ENCODE results near the gene AKAP9. TPM values are rescaled to one million over a fixed set of nuclear protein-coding genes. Genes with fewer than 3 reads are reported as not detected.

AKAP9 gene
- total RNA-seq, 1 experiment from 2014 or later = 62.6 TPM

DNA sequence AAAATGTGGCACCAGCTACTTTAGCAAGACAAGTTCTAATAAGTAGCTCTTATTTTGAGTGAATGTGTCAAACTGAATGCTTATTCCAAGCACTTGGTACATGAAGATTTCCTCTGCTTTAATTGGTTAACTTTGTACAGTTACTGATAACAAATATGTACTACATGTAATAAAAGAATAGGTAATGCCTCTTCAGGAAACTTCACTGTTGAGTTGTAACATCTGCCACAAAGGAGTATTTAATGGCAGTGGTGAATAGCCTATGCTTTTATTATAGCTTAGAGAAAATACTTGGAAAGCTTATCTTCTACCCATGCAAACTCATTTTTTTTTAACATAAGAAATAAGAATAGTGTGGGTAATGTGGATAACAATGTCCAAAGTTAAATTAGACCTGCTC is 111.0 kb downstream of the AKAP9 start:
- peaks cover 12% of the 10 kb centered on the region for H3K36me3 ChIP-seq (ENCODE audit: insufficient read depth, low read length, poor library complexity, severe bottlenecking)
- H3K27ac ChIP-seq (ENCODE audit: low read depth, low read length, poor library complexity, severe bottlenecking) = no peak overlapping the region
- no TSS peak for BruUV-seq (replicated peaks)
- POLR2A ChIA-PET (ENCODE audit: low non-redundant PET) = interaction anchor here (0.5 kb wide), 1 partner anchor 17 kb away, joined by 11 read pairs; no protein-coding TSS in a partner anchor
- no peaks in the 10 kb centered on the region for H3K4me1 ChIP-seq (ENCODE audit: insufficient read depth, low read length, poor library complexity, severe bottlenecking)
- no peak for DNase-seq (ENCODE audit: low spot score)
- intact Hi-C loops (cut with micrococcal nuclease; ENCODE audit: unreplicated experiment) = no loop called here
- CTCF ChIA-PET = no interaction called here
- TF ChIP-seq EZH2 (IDR thresholded peaks at IDR 0.05; ENCODE audit: borderline replicate concordance, low read depth, low read length, poor library complexity, severe bottlenecking) = no peak
- TF ChIP-seq, protein P1, sequence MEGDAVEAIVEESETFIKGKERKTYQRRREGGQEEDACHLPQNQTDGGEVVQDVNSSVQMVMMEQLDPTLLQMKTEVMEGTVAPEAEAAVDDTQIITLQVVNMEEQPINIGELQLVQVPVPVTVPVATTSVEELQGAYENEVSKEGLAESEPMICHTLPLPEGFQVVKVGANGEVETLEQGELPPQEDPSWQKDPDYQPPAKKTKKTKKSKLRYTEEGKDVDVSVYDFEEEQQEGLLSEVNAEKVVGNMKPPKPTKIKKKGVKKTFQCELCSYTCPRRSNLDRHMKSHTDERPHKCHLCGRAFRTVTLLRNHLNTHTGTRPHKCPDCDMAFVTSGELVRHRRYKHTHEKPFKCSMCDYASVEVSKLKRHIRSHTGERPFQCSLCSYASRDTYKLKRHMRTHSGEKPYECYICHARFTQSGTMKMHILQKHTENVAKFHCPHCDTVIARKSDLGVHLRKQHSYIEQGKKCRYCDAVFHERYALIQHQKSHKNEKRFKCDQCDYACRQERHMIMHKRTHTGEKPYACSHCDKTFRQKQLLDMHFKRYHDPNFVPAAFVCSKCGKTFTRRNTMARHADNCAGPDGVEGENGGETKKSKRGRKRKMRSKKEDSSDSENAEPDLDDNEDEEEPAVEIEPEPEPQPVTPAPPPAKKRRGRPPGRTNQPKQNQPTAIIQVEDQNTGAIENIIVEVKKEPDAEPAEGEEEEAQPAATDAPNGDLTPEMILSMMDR (conservative IDR thresholded peaks at IDR 0.05; ENCODE audit: low read depth, low read length) = no peak
- H3K27me3 ChIP-seq (replicated peaks; ENCODE audit: insufficient read depth, low read depth, low read length, poor library complexity) = no peaks in the 10 kb centered on the region
- H3K9me3 ChIP-seq (ENCODE audit: low read depth, low read length, poor library complexity, severe bottlenecking) = no peaks in the 10 kb centered on the region
- H3K4me3 ChIP-seq (ENCODE audit: low read depth, low read length, poor library complexity, severe bottlenecking) = no peak overlapping the region

DNA sequence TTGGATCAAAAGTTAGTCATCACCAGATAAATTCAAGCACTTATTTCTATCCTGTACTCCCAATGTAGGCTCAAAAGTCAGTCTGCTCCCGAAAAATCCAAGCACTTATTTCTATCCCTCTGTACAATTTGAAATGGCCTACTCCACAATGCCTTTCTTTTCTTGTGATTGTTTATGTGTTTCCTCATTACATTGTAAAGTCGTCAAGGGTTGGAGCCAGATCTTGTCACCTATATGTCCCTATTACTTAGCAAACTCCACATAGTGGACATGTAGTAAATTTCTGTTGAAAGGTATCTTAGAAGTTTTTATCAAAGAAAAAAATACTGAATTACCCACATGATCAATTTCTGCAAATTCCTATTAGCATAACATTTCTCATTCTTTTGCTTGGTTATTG is 111.5 kb downstream of the AKAP9 start:
- no peak overlapping the region for H3K27ac ChIP-seq (ENCODE audit: low read depth, low read length, poor library complexity, severe bottlenecking)
- no peaks in the 10 kb centered on the region for H3K4me1 ChIP-seq (ENCODE audit: insufficient read depth, low read length, poor library complexity, severe bottlenecking)
- BruUV-seq (replicated peaks) = no TSS peak
- peaks cover 8% of the 10 kb centered on the region for H3K36me3 ChIP-seq (ENCODE audit: insufficient read depth, low read length, poor library complexity, severe bottlenecking)
- TF ChIP-seq, protein P1 (conservative IDR thresholded peaks at IDR 0.05; ENCODE audit: low read depth, low read length) = no peak
- TF ChIP-seq EZH2 (IDR thresholded peaks at IDR 0.05; ENCODE audit: borderline replicate concordance, low read depth, low read length, poor library complexity, severe bottlenecking) = no peak
- no peak overlapping the region for H3K4me3 ChIP-seq (ENCODE audit: low read depth, low read length, poor library complexity, severe bottlenecking)
- ChIA-PET POLR2A (ENCODE audit: low non-redundant PET) (interaction anchor here (0.5 kb wide), 1 partner anchor 16 kb away, joined by 11 read pairs; no protein-coding TSS in a partner anchor), CTCF (no interaction called here)
- no peaks in the 10 kb centered on the region for H3K27me3 ChIP-seq (replicated peaks; ENCODE audit: insufficient read depth, low read depth, low read length, poor library complexity)
- no peaks in the 10 kb centered on the region for H3K9me3 ChIP-seq (ENCODE audit: low read depth, low read length, poor library complexity, severe bottlenecking)
- intact Hi-C loops (cut with micrococcal nuclease; ENCODE audit: unreplicated experiment) = no loop called here
- no peak for DNase-seq (ENCODE audit: low spot score)

DNA sequence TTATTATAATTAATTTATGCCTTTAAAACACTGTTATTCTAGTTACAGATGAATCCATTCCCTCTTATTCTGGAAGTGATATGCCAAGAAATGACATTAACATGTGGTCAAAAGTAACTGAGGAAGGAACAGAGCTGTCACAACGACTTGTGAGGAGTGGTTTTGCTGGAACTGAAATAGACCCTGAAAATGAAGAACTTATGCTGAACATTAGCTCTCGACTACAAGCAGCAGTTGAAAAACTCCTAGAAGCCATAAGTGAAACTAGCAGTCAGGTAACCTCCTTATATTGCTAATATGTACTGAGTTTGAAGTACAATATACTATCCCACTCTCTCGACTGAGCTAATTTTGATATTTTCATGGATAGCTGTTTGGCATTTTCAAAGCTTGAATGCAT is 112.0 kb downstream of the AKAP9 start:
- Histone ChIP-seq H3K4me1 (ENCODE audit: insufficient read depth, low read length, poor library complexity, severe bottlenecking) (no peaks in the 10 kb centered on the region), H3K9me3 (ENCODE audit: low read depth, low read length, poor library complexity, severe bottlenecking) (no peaks in the 10 kb centered on the region), H3K4me3 (ENCODE audit: low read depth, low read length, poor library complexity, severe bottlenecking) (no peak overlapping the region), H3K36me3 (ENCODE audit: insufficient read depth, low read length, poor library complexity, severe bottlenecking) (peaks cover 4% of the 10 kb centered on the region), H3K27ac (ENCODE audit: low read depth, low read length, poor library complexity, severe bottlenecking) (no peak overlapping the region), H3K27me3 (replicated peaks; ENCODE audit: insufficient read depth, low read depth, low read length, poor library complexity) (no peaks in the 10 kb centered on the region)
- intact Hi-C loops (cut with micrococcal nuclease; ENCODE audit: unreplicated experiment) = no loop called here
- no peak for DNase-seq (ENCODE audit: low spot score)
- no peak for TF ChIP-seq EZH2 (IDR thresholded peaks at IDR 0.05; ENCODE audit: borderline replicate concordance, low read depth, low read length, poor library complexity, severe bottlenecking)
- TF ChIP-seq, protein P1 (conservative IDR thresholded peaks at IDR 0.05; ENCODE audit: low read depth, low read length) = no peak
- BruUV-seq (replicated peaks) = no TSS peak
- ChIA-PET CTCF (no interaction called here), POLR2A (ENCODE audit: low non-redundant PET) (no interaction called here)

All from A673 (cell line).